NOMO-1 (cell line): ENCODE results near the gene TBC1D13.
"Not testable (repeated sequence)": the region's sequence is repeated elsewhere in the genome, so short reads cannot be mapped to it uniquely, and the experiment has no call there.

Experiments used
- DNase-seq, 2 experiments: peaks; one replicate each; lab custom pipeline; 2025; ENCODE audit not compliant: unreplicated experiment in 2 of 2; lab: John Stamatoyannopoulos, UW

Gene TBC1D13

GRCh38 chr9:128786681-128787601 is at the start of gene TBC1D13:
Gene TBC1D13 (plus strand): TSS chr9:128787253. CDS start chr9:128787354, 101 bp downstream.
- peak; percentile 80 to 97 for DNase-seq

- no peak for DNase-seq
Observed at GRCh38 chr9:128742401-128742800, 44.7 kb upstream of the TBC1D13 start.

- no peak for DNase-seq
Observed at GRCh38 chr9:128743421-128743820, 43.6 kb upstream of the TBC1D13 start.

GRCh38 chr9:128747241-128747640 is 39.8 kb upstream of the TBC1D13 start:
- DNase-seq, result no peak

- DNase-seq, result no peak
Observed at GRCh38 chr9:128750926-128751595, 36.0 kb upstream of the TBC1D13 start.

- no peak for DNase-seq
Observed at GRCh38 chr9:128753627-128754026, 33.4 kb upstream of the TBC1D13 start.

GRCh38 chr9:128757602-128758001 is 29.5 kb upstream of the TBC1D13 start:
- no peak for DNase-seq

GRCh38 chr9:128762671-128763449 is 24.2 kb upstream of the TBC1D13 start:
- DNase-seq, result no peak

- no peak for DNase-seq
Observed at GRCh38 chr9:128764361-128764760, 22.7 kb upstream of the TBC1D13 start.

- no peak for DNase-seq
Observed at GRCh38 chr9:128765499-128765898, 21.6 kb upstream of the TBC1D13 start.

- no peak for DNase-seq
Observed at GRCh38 chr9:128768606-128769005, 18.4 kb upstream of the TBC1D13 start.

GRCh38 chr9:128770286-128771030 is 16.6 kb upstream of the TBC1D13 start:
- no peak for DNase-seq

GRCh38 chr9:128771094-128771721 is 15.8 kb upstream of the TBC1D13 start:
- peak in 1 of 2 experiments; percentile 17 for DNase-seq

GRCh38 chr9:128771745-128772519 is 15.1 kb upstream of the TBC1D13 start, which contains the start of gene ZER1:
Gene ZER1 (minus strand): TSS chr9:128771927. CDS start chr9:128755565, 16,362 bp downstream.
- DNase-seq, result peak; percentile 83 to 89

- no peak for DNase-seq
Observed at GRCh38 chr9:128773049-128773448, 14.0 kb upstream of the TBC1D13 start.

GRCh38 chr9:128774804-128775203 is 12.2 kb upstream of the TBC1D13 start:
- DNase-seq, result no peak

GRCh38 chr9:128780093-128780492 is 7.0 kb upstream of the TBC1D13 start:
- not testable (repeated sequence) for DNase-seq

- peak in 1 of 2 experiments; percentile 62 for DNase-seq
Observed at GRCh38 chr9:128781187-128782070, 5.6 kb upstream of the TBC1D13 start.
